Measurements from ENCODE around the gene TBCC. TPM values are rescaled to one million over a fixed set of nuclear protein-coding genes. Genes with fewer than 3 reads are reported as not detected.

The TBCC gene
- total RNA-seq, 4 donors from 2014 or later: 32.0 to 44.2 (median 37.4) TPM

- TF ChIP-seq POLR2A (IDR thresholded peaks at IDR 0.05) (no peak), EP300 (IDR thresholded peaks at IDR 0.05) (no peak), POLR2AphosphoS5 (IDR thresholded peaks at IDR 0.05) (no peak), CTCF (IDR thresholded peaks at IDR 0.05) (no peak)
- ATAC-seq: no peak
- peaks cover 0 to 37% of the 10 kb centered on the region in 2 donors for H3K36me3 ChIP-seq
- no peaks in the 10 kb centered on the region for H3K9me3 ChIP-seq
- no peaks in the 10 kb centered on the region for H3K27me3 ChIP-seq
- H3K4me1 ChIP-seq: no peaks in the 10 kb centered on the region
- H3K4me3 ChIP-seq: no peak overlapping the region
- 83% methylated on average over 3 of the region's 3 CpGs; no CpG with 5 or more reads in 1 of the 2 donors for WGBS, 2 donors (ENCODE audit: low coverage in 1 of 2)
- no peak overlapping the region for H3K27ac ChIP-seq
These were observed 13.0 kb upstream of the TBCC start for GRCh38 chr6:42758756-42759430.

DNA sequence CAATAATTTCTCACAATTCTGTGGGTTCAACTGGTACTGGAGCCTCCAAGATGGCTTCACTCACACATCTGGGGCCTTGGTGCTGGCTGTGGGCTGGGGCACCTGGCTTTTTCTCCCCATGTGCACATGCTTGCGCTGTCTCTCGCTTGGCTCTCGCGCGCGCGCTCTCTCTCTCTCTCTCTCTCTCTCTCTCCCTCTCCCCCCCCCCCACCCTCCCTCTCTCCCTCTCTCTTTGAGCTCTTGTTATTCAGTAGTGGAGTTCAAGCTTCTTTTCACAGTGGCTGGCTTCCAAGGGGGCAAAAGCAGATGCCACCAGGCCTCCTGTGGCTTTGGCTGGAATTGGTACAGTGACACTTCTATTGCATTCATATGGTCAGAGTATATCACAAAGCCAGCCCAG, 10.8 kb upstream of the TBCC start:
- no peak for ATAC-seq
- Histone ChIP-seq H3K36me3 (peaks cover 0 to 37% of the 10 kb centered on the region in 2 donors), H3K27me3 (no peaks in the 10 kb centered on the region), H3K4me1 (peaks cover 0 to 7% (median 0%) of the 10 kb centered on the region in 3 donors), H3K9me3 (no peaks in the 10 kb centered on the region), H3K4me3 (no peak overlapping the region), H3K27ac (no peak overlapping the region)
- WGBS, 2 donors (ENCODE audit: low coverage in 1 of 2): 87 to 93% methylated on average over 3 to 7 of the region's 7 CpGs
- TF ChIP-seq POLR2A (IDR thresholded peaks at IDR 0.05) (no peak), EP300 (IDR thresholded peaks at IDR 0.05) (no peak), POLR2AphosphoS5 (IDR thresholded peaks at IDR 0.05) (no peak), CTCF (IDR thresholded peaks at IDR 0.05) (no peak)

DNA sequence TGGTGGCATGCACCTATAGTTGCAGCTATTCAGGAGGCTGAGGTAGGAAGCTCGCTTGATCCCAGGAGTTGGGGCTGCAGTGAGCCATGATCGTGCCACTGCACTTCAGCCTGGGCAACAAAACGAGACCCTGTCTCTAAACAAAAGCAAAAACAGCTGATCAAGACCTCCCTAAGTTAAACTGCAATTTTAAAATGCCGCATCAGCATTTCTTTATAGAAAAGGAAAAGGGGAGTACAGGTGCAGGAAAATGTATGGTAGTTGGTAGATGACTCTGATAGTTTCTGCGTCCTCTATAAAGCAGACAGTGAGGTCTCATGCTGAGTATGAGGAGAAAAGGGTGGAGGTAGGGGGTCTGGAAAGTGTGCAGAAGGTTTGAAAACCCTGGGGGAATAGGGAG, 8.9 kb upstream of the TBCC start:
- 91 to 92% methylated on average over 5 of the region's 5 CpGs for WGBS, 2 donors (ENCODE audit: low coverage in 1 of 2)
- Histone ChIP-seq H3K27ac (no peak overlapping the region), H3K36me3 (peaks cover 0 to 23% of the 10 kb centered on the region in 2 donors), H3K9me3 (no peaks in the 10 kb centered on the region), H3K27me3 (no peaks in the 10 kb centered on the region), H3K4me1 (peaks cover 0 to 9% (median 0%) of the 10 kb centered on the region in 3 donors), H3K4me3 (no peak overlapping the region)
- TF ChIP-seq EP300 (IDR thresholded peaks at IDR 0.05) (no peak), POLR2A (IDR thresholded peaks at IDR 0.05) (no peak), POLR2AphosphoS5 (IDR thresholded peaks at IDR 0.05) (no peak), CTCF (IDR thresholded peaks at IDR 0.05) (no peak)
- ATAC-seq: no peak

- peaks cover 0 to 3% of the 10 kb centered on the region in 2 donors for H3K36me3 ChIP-seq
- 58 to 61% methylated on average over 3 of the region's 3 CpGs for WGBS, 2 donors (ENCODE audit: low coverage in 1 of 2)
- no peak overlapping the region for H3K27ac ChIP-seq
- H3K4me1 ChIP-seq: peaks cover 0 to 26% (median 0%) of the 10 kb centered on the region in 3 donors
- no peak for TF ChIP-seq CTCF (IDR thresholded peaks at IDR 0.05)
- no peak for TF ChIP-seq POLR2A (IDR thresholded peaks at IDR 0.05)
- TF ChIP-seq POLR2AphosphoS5 (IDR thresholded peaks at IDR 0.05): no peak
- TF ChIP-seq EP300 (IDR thresholded peaks at IDR 0.05): no peak
- no peaks in the 10 kb centered on the region for H3K9me3 ChIP-seq
- H3K4me3 ChIP-seq: no peak overlapping the region
- no peak for ATAC-seq
- no peaks in the 10 kb centered on the region for H3K27me3 ChIP-seq
These were observed 5.2 kb upstream of the TBCC start for GRCh38 chr6:42751055-42751454.

All from gastroesophageal sphincter (tissue), 4 donors.